SJSA1 (cell line): ENCODE data around the gene KLK13. TPM values are rescaled to one million over a fixed set of nuclear protein-coding genes. Genes with fewer than 3 reads are reported as not detected.

Source experiments
- DNase-seq, 2 experiments: peaks; one replicate each; pipeline ENCODE4 v3.0.0-alpha.2; 2015 to 2020; ENCODE audit warnings: low spot score in 2 of 2, low read depth in 1 of 2
- H3K27ac ChIP-seq: fragments of 250-450 bp; sonication (Bioruptor Pico); 2 replicates; pipeline ENCODE4 v1.5.1; 2020; ENCODE audit warnings: mild to moderate bottlenecking, moderate library complexity
- H3K27me3 ChIP-seq: fragments of 250-450 bp; sonication (Bioruptor Pico); replicated peaks from 2 replicates; pipeline ENCODE4 v1.5.1; 2020; ENCODE audit warnings: mild to moderate bottlenecking, moderate library complexity
- H3K36me3 ChIP-seq: fragments of 250-450 bp; sonication (Bioruptor Pico); 2 replicates; pipeline ENCODE4 v1.5.1; 2020; ENCODE audit warnings: mild to moderate bottlenecking
- H3K4me1 ChIP-seq: fragments of 250-450 bp; sonication (Bioruptor Pico); replicated peaks from 2 replicates; pipeline ENCODE4 v1.6.1; 2021; ENCODE audit warnings: mild to moderate bottlenecking
- H3K4me3 ChIP-seq: fragments of 250-450 bp; sonication (Bioruptor Pico); 2 replicates; pipeline ENCODE4 v1.5.1; 2020; ENCODE audit warnings: mild to moderate bottlenecking
- H3K9me3 ChIP-seq: fragments of 250-450 bp; sonication (Bioruptor Pico); replicated peaks from 2 replicates; pipeline ENCODE4 v1.5.1; 2020; ENCODE audit warnings: mild to moderate bottlenecking
- total RNA-seq: library from RNA; depleted of rRNA; stranded (reverse); fragments of >200 nt; shearing (Covaris generic); gene quantifications from 2 replicates; pipeline ENCODE4 v1.2.3, GENCODE V29; 2014; rRNA removed

KLK13 gene, protein sequence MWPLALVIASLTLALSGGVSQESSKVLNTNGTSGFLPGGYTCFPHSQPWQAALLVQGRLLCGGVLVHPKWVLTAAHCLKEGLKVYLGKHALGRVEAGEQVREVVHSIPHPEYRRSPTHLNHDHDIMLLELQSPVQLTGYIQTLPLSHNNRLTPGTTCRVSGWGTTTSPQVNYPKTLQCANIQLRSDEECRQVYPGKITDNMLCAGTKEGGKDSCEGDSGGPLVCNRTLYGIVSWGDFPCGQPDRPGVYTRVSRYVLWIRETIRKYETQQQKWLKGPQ
- not detected in 2 replicates for total RNA-seq

DNA sequence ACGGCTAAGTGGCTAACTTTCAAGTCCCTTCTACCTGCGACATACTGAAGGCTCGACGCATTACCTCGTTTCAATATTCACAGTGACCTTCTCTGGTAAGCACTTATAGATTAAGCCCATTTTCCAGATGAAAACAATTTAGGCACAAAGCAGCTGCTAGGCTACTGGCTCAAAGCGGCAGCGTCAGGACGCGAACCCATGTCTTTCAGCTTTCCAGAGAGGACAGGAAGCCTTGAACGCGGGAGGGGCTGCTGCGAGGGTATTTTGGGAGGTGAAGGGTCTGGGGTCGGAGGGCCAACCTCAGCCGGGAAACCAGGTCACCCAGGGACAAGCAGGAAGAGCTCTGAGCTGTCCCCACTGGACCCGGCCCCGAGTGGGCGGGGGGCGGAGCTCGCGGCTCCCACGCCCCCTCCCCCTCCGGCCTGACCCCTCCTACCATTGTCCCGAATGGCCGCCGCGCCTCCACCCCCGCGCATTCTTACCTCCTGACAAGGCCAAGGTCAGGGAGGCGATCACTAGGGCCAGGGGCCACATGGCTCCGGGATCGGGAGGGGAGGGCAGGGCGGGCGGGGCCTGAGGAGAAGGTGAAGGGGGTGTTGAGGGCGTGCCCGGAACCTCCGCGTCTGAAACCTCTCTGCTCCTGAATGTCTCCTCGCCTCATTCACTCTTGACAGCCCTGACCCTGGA, at the start of gene KLK13:
Gene KLK13, minus strand, starts transcription at position 559 of the 687 bp plus-strand sequence. Its CDS starts 25 bp downstream, at position 534.
- no peak within 1 kb of the TSS for H3K27ac ChIP-seq
- no peaks in the 10 kb centered on the region for H3K9me3 ChIP-seq
- H3K4me3 ChIP-seq = no peak within 1 kb of the TSS
- DNase-seq = no peak
- no peaks in the 10 kb centered on the region for H3K4me1 ChIP-seq
- H3K27me3 ChIP-seq = peaks cover 6% of the 10 kb centered on the region
- no peaks in the 10 kb centered on the region for H3K36me3 ChIP-seq

DNA sequence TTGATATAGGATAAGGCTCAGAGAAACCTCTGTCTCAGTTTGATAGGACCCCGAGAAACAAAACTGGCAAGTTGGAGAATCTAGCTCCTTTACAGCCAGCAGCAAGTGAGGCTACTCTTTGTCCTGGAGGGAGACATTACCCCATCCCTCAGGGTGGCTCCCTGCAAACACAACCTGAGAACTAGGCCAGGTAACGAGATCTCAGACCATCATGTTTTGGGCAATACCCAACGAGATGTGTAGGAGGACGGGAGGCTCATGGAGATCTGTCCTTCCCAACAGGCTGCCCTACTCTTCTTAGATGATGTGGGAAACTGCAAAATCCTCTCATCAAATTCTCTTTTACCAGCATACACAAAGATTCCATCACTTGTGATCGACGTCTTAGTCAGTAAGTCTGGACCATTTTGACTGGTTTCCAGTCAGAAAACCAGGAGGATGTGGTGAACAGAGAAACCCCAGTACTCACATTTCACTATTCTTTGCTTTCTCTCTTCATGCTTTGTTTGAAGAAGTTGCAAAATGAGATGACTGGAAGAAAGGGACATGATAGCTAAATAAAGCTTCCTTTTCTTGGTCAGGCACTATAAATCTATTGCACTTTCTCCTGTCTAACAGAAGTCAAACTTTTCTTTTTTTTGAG, 49.3 kb upstream of the KLK13 start:
- Histone ChIP-seq H3K27ac (no peak overlapping the region), H3K4me1 (no peaks in the 10 kb centered on the region), H3K4me3 (no peak overlapping the region), H3K36me3 (no peaks in the 10 kb centered on the region), H3K9me3 (no peaks in the 10 kb centered on the region), H3K27me3 (peaks cover 57% of the 10 kb centered on the region)
- no peak for DNase-seq

DNA sequence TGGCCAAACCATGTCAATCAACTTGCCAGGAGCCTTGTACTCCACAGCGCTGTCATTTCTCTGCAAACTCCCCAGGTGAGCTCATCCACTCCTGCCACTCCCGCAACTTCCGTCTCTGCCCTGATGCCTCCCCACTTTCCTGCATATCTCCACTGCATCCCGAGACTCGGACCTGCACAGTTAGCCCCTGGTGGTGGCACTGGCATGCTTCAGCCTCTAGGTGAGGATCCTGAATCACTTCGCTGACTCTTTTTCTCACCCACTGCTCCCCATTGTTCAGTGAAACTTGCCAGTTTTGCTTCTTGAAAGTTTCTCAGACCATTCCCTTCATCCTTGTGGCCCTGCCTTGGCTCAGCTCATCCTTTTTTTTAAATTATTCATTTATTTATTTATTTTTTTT, 46.7 kb upstream of the KLK13 start:
- no peak for DNase-seq
- no peaks in the 10 kb centered on the region for H3K36me3 ChIP-seq

DNA sequence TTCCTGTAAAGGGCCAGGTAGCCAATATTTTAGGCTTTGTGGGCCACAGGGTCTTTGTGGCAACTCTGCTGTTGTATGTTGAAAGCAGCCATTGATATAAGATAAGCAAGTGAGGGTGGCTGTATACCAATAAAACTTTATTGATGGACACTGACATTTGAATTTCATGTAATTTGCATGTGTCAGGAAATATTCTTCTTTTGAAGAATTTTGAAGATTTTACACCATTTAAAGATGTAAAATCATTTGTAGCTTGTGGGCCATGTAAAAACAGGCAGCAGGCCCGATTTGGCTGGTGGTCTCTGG, 45.7 kb upstream of the KLK13 start:
- Histone ChIP-seq H3K36me3 (no peaks in the 10 kb centered on the region), H3K27me3 (peaks cover 41% of the 10 kb centered on the region), H3K4me1 (peaks cover 5% of the 10 kb centered on the region), H3K9me3 (no peaks in the 10 kb centered on the region), H3K27ac (no peak overlapping the region), H3K4me3 (no peak overlapping the region)
- no peak for DNase-seq

More for the DNA sequence above, 46.7 kb upstream of the KLK13 start:
- Histone ChIP-seq H3K4me3 (no peak overlapping the region), H3K9me3 (no peaks in the 10 kb centered on the region), H3K27me3 (peaks cover 47% of the 10 kb centered on the region), H3K27ac (no peak overlapping the region), H3K4me1 (peaks cover 5% of the 10 kb centered on the region)

DNA sequence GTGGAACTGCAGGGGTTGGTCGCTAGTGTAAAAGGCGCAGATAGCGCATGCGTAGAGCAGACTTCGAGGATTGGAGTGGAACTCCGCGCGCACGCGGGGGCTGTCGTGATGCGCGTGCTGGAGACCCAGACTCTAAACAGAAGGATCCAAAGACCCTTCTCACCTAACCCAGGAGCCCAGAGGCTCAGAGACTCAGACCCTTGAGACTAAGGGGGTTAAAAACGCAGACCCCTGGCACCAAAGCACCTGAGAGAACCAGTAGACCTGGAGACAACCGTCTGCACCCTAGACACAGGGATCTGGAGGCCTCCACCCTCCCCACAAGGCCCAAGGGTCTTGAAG, 43.9 kb upstream of the KLK13 start:
- Histone ChIP-seq H3K36me3 (peaks cover 2% of the 10 kb centered on the region; the same call in 1 of the 2 replicates), H3K9me3 (no peaks in the 10 kb centered on the region), H3K4me1 (peaks cover 5% of the 10 kb centered on the region), H3K27ac (no peak overlapping the region), H3K27me3 (peaks cover 23% of the 10 kb centered on the region), H3K4me3 (peak overlapping the region; percentile 54)
- DNase-seq = no peak

DNA sequence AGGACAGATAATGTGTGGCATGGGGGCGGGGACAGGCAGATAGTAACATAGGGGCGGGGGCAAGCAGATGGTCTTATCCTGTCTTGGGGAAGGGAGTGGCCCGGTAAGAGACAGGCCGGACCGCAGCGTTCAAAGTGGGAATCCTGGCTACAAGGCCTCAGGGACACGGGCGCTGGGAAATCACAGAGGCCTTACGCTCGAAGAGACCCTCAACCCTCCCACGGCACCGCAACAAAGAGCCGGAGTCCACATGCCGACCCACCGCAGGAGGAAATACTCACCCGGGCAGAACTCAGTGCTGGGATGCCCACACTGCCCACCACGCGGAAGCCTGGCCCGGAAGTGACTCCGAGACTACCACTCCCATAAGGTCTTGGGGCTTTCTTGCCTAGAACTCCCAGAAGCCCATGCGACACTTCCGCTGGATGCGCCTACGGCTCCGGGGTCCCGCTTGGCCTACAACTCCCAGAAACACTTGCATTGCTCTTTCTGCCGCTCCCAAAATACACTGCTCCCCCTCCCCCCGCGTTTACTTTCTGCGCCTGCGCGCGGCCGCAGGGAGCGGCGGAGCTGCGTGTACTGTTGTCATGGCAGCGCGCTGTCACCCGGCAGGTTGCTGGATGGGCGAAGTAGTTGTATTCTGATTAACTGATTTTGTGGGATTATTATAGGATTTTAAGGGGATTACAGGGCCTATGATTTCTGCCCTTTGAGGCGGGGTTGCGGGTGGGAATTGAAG, 43.3 kb upstream of the KLK13 start, which contains the start of gene CTU1:
Gene CTU1, minus strand, starts transcription at position 344 of the 739 bp plus-strand sequence. CDS start 3,840 bp downstream, outside the sequence.
- peaks cover 7% of the 10 kb centered on the region; the same call in 1 of the 2 replicates for H3K36me3 ChIP-seq
- peak within 1 kb of the TSS; percentile 41 for H3K27ac ChIP-seq
- peaks cover 5% of the 10 kb centered on the region for H3K4me1 ChIP-seq
- no peaks in the 10 kb centered on the region for H3K9me3 ChIP-seq
- H3K4me3 ChIP-seq = peak within 1 kb of the TSS; percentile 54
- peaks cover 17% of the 10 kb centered on the region for H3K27me3 ChIP-seq
- DNase-seq = peak; percentile 98

DNA sequence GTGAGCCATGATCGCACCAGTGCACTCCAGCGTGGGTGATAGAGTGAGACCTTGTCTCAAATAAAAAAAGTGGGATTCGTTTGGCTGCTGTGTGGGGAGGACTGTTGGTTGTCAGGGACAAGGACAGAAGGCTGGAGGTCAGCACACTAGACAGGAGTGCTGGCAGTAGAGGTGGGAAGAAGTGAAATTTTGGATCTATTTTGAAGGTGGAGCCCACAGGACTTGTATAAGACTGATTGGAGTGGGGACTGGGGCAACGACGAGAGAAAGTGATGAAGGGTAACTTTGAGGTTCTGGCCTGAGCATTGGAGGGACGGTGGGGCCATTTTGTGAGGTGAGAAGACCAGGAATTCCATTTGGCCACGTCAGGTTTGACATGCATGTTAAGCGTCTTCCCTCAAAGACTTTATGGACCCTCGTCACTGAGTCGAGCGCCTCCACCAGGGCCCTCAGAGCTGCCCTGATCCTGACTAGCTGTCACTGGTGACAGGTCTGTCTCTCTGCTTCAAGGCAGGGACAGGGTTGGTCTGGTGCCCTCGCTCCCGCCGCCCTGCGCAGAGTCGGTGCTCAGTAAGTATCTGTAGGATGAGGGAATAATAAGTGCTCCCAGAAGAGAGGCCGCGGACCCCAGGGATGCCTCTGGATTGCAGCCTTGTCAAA, 42.6 kb upstream of the KLK13 start:
- Histone ChIP-seq H3K4me1 (peaks cover 5% of the 10 kb centered on the region), H3K4me3 (peak overlapping the region; percentile 54), H3K27ac (peak overlapping the region; percentile 41), H3K9me3 (no peaks in the 10 kb centered on the region), H3K36me3 (peaks cover 13% of the 10 kb centered on the region), H3K27me3 (peaks cover 13% of the 10 kb centered on the region)
- DNase-seq = no peak

DNA sequence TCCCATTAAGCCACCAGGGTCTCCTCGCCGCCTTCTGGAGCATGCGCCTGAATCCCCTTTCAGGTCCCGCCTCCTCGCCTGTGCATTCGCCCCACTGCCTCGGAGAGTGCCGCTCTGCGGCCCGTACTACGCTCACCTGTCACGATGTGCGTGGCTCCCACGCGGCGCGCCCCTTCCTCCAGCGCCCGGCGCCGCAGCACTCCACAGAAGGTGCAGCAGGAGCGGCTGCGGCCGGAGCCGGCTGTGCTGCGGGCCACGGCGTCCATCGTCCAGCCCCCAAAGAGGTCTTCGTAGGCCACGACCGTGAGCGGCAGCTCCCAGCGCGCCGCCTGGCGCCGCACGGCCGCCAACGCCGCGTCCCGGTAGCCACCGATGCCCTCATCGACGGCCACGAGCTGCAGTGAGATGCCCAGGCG, 39.0 kb upstream of the KLK13 start:
- Histone ChIP-seq H3K4me1 (peaks cover 4% of the 10 kb centered on the region), H3K4me3 (no peak overlapping the region), H3K27ac (no peak overlapping the region), H3K36me3 (peaks cover 17% of the 10 kb centered on the region), H3K9me3 (no peaks in the 10 kb centered on the region), H3K27me3 (no peaks in the 10 kb centered on the region)
- no peak for DNase-seq

DNA sequence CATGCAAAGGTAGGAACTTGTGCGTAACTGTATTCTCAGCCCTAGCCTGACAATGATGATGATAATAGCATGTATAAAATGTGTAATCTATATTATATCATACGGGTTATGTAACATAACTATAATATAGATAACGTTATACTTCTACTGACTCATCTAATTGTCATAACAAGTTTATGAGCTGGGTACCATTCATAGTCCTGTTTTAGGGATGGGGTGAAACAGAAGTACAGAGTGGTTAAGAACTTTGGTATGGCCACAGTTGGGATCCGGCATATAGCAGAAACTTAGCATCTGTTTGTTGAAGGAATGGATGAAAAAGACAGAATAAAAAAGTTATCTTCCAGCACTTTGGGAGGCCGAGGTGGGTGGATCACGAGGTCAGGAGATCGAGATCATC, 38.1 kb upstream of the KLK13 start:
- Histone ChIP-seq H3K4me1 (no peaks in the 10 kb centered on the region), H3K27me3 (no peaks in the 10 kb centered on the region), H3K36me3 (peaks cover 17% of the 10 kb centered on the region)

DNA sequence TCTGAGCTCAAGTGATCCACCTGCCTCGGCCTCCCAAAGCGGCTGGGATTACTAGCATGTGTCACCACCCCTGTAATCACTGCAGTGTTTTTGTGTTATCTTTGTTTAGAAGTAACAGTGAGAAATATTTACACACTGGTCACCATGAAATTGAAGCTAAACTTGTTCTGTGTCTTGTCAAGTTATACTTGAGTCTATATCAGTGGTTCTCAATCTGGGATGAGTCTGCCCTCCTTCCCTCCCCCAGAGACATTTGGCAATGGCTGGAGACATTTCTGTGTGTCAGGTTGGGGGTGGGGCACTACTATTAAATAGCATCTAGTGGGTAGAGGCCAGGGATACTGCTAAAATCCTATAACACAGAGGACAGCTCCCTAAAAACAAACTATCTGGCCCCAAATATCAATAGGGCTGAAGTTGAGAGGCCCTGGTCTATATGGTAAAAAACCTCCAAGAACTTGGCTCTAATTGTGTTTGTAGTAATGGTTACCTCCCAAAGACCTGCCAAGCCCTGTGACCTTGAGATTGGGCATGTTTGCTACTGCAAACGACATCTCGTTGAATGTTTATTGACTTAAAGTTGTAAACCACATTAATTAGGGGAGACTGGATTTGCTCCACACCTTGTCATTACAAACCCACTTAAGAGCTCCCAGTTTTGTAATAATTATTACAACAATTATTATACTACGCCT, 36.4 kb upstream of the KLK13 start:
- Histone ChIP-seq H3K27me3 (no peaks in the 10 kb centered on the region), H3K27ac (no peak overlapping the region), H3K4me1 (no peaks in the 10 kb centered on the region), H3K4me3 (no peak overlapping the region), H3K9me3 (no peaks in the 10 kb centered on the region), H3K36me3 (peaks cover 17% of the 10 kb centered on the region)
- DNase-seq = no peak

More for the DNA sequence above, 38.1 kb upstream of the KLK13 start:
- Histone ChIP-seq H3K4me3 (no peak overlapping the region), H3K9me3 (no peaks in the 10 kb centered on the region), H3K27ac (no peak overlapping the region)
- DNase-seq = no peak

DNA sequence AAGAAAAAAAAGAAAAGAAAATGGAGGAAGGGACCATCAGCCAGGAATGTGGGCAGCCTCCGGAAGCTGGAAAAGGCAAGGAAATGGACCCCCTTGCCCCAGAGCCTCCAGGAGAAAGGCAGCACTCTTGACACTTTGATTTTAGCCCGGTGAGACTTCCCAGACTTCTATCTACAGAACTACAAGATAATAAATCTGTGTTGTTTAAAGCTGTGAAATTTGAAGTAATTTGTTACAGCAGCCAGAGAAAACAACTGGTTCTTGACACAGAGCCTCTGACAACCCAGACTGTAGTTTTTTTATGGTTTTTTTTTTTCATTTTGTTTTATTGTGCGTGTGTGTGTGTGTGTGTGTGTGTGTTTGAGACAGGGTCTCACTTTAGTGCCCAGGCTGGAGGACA, 35.7 kb upstream of the KLK13 start:
- Histone ChIP-seq H3K4me3 (no peak overlapping the region), H3K4me1 (no peaks in the 10 kb centered on the region), H3K36me3 (peaks cover 17% of the 10 kb centered on the region), H3K27ac (no peak overlapping the region), H3K27me3 (no peaks in the 10 kb centered on the region), H3K9me3 (no peaks in the 10 kb centered on the region)
- no peak for DNase-seq

DNA sequence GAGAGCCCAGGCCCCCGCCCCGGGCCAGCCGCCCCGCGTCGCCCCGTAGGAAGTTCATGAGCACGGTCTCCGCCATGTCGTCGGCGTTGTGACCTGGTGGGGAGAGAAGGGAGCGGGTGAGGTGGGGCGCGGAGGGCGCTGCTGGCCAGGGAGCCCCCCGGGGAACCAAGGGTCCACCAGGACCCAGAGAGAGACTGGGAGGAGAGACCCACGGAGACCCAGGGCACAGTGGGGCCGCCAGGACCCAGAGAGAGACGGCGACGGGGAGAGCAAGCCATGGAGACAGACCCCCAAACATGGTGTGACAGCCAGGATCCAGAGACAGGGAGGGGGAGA, 34.1 kb upstream of the KLK13 start:
- Histone ChIP-seq H3K4me1 (no peaks in the 10 kb centered on the region), H3K36me3 (peaks cover 17% of the 10 kb centered on the region), H3K27me3 (no peaks in the 10 kb centered on the region), H3K9me3 (no peaks in the 10 kb centered on the region), H3K4me3 (no peak overlapping the region), H3K27ac (no peak overlapping the region)
- no peak for DNase-seq
